Measurements from ENCODE around the gene NAT14. TPM values are rescaled to one million over a fixed set of nuclear protein-coding genes. Genes with fewer than 3 reads are reported as not detected.
"Not testable (repeated sequence)": the region's sequence is repeated elsewhere in the genome, so short reads cannot be mapped to it uniquely, and the experiment has no call there.

Gene NAT14
- total and polyA plus RNA-seq, 2 of the 8 experiments (the other 6 are each of a cell fraction or from before 2014, with no cell fraction given): 47.1 to 71.2 TPM

DNA sequence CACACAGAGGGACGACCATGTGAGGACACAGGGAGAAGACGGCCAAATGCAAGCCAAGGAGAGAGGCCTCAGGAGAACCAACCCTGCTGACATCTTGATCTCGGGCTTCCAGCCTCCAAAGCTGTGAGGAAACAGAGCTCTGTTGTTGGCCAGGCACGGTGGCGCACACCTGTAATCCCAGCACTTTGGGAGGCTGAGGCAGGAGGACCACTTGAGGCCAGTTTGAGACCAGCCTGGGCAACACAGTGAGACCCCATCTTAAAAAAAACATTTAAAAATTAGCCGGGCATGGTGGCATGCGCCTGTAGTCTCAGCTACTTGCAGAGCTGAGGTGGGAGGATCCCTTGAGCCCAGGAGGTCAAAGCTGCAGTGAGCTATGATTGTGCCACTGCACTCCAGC, 49.3 kb downstream of the NAT14 start:
- not testable (repeated sequence) for H3K36me3 ChIP-seq (ENCODE audit: control insufficient read depth in 2 of 4, insufficient read depth in 4 of 4, low read length in 3 of 4); H2BK120ac ChIP-seq (replicated peaks; ENCODE audit: low read depth, low read length); H2BK15ac ChIP-seq (ENCODE audit: low read length); H3K79me1 ChIP-seq (ENCODE audit: low read depth, low read length); H3K18ac ChIP-seq (ENCODE audit: extremely low read depth, low read length); H4K20me1 ChIP-seq (replicated peaks in 1 of 2; ENCODE audit: control insufficient read depth in 1 of 2, insufficient read depth in 2 of 2, low read length in 2 of 2); H3K79me2 ChIP-seq (ENCODE audit: control insufficient read depth in 1 of 2, insufficient read depth in 2 of 2, low read length in 2 of 2); H2BK12ac ChIP-seq (ENCODE audit: low read depth, low read length); H3K23me2 ChIP-seq (ENCODE audit: low read depth, low read length); H2BK20ac ChIP-seq (ENCODE audit: low read length); H2AFZ ChIP-seq (ENCODE audit: low read length); FAIRE-seq; H3K4me2 ChIP-seq (ENCODE audit: insufficient read depth in 1 of 2, low read depth in 2 of 2, low read length in 2 of 2); H3K27ac ChIP-seq (ENCODE audit: low read depth, low read length); H3K4me3 ChIP-seq (ENCODE audit: extremely low read depth in 1 of 4, insufficient read depth in 2 of 4, low read depth in 3 of 4, low read length in 4 of 4); H3K4ac ChIP-seq (replicated peaks; ENCODE audit: insufficient read length, low read depth, low read length); H3K23ac ChIP-seq (ENCODE audit: insufficient read length); H2AK5ac ChIP-seq (ENCODE audit: low read depth, low read length); H3K14ac ChIP-seq (ENCODE audit: insufficient read length); H3K9me3 ChIP-seq (ENCODE audit: insufficient read depth in 2 of 2, low read depth in 1 of 2, low read length in 1 of 2); H3K9ac ChIP-seq (replicated peaks in 1 of 4; ENCODE audit: extremely low read depth in 1 of 4, low read depth in 3 of 4, low read length in 3 of 4); H3K56ac ChIP-seq (replicated peaks; ENCODE audit: insufficient read length, low read depth, low read length); DNase-seq (ENCODE audit: low read depth in 1 of 2, low spot score in 2 of 2); H3K27me3 ChIP-seq (replicated peaks in 1 of 4; ENCODE audit: control insufficient read depth in 3 of 4, extremely low read depth in 1 of 4, insufficient read depth in 3 of 4, low read length in 3 of 4); H4K91ac ChIP-seq (replicated peaks; ENCODE audit: insufficient read length, low read length); H4K5ac ChIP-seq (ENCODE audit: insufficient read length, low read depth, low read length); H2BK5ac ChIP-seq (ENCODE audit: low read depth, low read length); H4K8ac ChIP-seq (ENCODE audit: extremely low read depth, insufficient read depth, low read length)
- peaks cover 0 to 16% (median 3%) of the 10 kb centered on the region in 4 experiments; a peak in 4 of 7 replicates for H3K4me1 ChIP-seq (replicated peaks in 1 of 4; ENCODE audit: control insufficient read depth in 3 of 4, insufficient read depth in 4 of 4, low read length in 3 of 4)
- ChIA-PET CTCF (ENCODE audit: partially characterized antibody) (interaction anchor here (2.4 kb wide), 1 partner anchor 66 kb away, joined by 9 read pairs; no protein-coding TSS in a partner anchor), POLR2A (ENCODE audit: partially characterized antibody) (interaction anchor here (1.2 to 1.3 kb wide), 2 partner anchors 12 to 65 kb away, joined by 4 to 5 read pairs; partner anchors contain the start of gene FIZ1)
- WGBS, 2 experiments (ENCODE audit: extremely low coverage in 1 of 2, insufficient coverage in 1 of 2, insufficient read length in 1 of 2, insufficient replicate concordance in 2 of 2, low coverage in 1 of 2, low lambda C conversion rate in 2 of 2, missing lambda C conversion rate in 1 of 2): 90% methylated on average over 7 of the region's 7 CpGs; no CpG with 5 or more reads in 1 of the 2 experiments
